ENCODE results near the gene SMARCD2.
"Not testable (repeated sequence)": the region's sequence is repeated elsewhere in the genome, so short reads cannot be mapped to it uniquely, and the experiment has no call there.

SMARCD2 gene

GRCh38 chr17:63842540-63843386, at the start of gene SMARCD2:
TSS of gene SMARCD2 (minus strand) at chr17:63842685. CDS start at chr17:63842674, 11 bp downstream.
- peak; percentile 99 for DNase-seq (ENCODE audit: low spot score)

GRCh38 chr17:63889026-63889848, 46.8 kb upstream of the SMARCD2 start:
- not testable (repeated sequence) for DNase-seq (ENCODE audit: low spot score)

- not testable (repeated sequence) for DNase-seq (ENCODE audit: low spot score)
These were observed 42.6 kb upstream of the SMARCD2 start for GRCh38 chr17:63885119-63885518.

GRCh38 chr17:63882626-63883126, 40.2 kb upstream of the SMARCD2 start:
- not testable (repeated sequence) for DNase-seq (ENCODE audit: low spot score)

- DNase-seq (ENCODE audit: low spot score): no peak
These were observed 39.6 kb upstream of the SMARCD2 start, which contains the start of gene GH2 for GRCh38 chr17:63881935-63882601. TSS of gene GH2 (minus strand) at chr17:63881944. CDS start at chr17:63881801, 143 bp downstream.

GRCh38 chr17:63881337-63881736, 38.9 kb upstream of the SMARCD2 start:
- not testable (repeated sequence) for DNase-seq (ENCODE audit: low spot score)

- no peak for DNase-seq (ENCODE audit: low spot score)
These were observed 38.2 kb upstream of the SMARCD2 start for GRCh38 chr17:63880706-63881105.

- DNase-seq (ENCODE audit: low spot score): not testable (repeated sequence)
These were observed 35.9 kb upstream of the SMARCD2 start for GRCh38 chr17:63878413-63878812.

GRCh38 chr17:63874693-63875092, 32.2 kb upstream of the SMARCD2 start:
- not testable (repeated sequence) for DNase-seq (ENCODE audit: low spot score)

- not testable (repeated sequence) for DNase-seq (ENCODE audit: low spot score)
These were observed 31.7 kb upstream of the SMARCD2 start for GRCh38 chr17:63874061-63874626.

- DNase-seq (ENCODE audit: low spot score): not testable (repeated sequence)
These were observed 31.1 kb upstream of the SMARCD2 start, which contains the start of gene CSH2 for GRCh38 chr17:63873577-63873976. TSS of gene CSH2 (minus strand) at chr17:63873677. CDS start at chr17:63873614, 63 bp downstream.

GRCh38 chr17:63871646-63872365, 29.3 kb upstream of the SMARCD2 start:
- DNase-seq (ENCODE audit: low spot score): not testable (repeated sequence)

GRCh38 chr17:63870292-63870665, 27.8 kb upstream of the SMARCD2 start:
- not testable (repeated sequence) for DNase-seq (ENCODE audit: low spot score)

- not testable (repeated sequence) for DNase-seq (ENCODE audit: low spot score)
These were observed 27.2 kb upstream of the SMARCD2 start for GRCh38 chr17:63869491-63870291.

- DNase-seq (ENCODE audit: low spot score): not testable (repeated sequence)
These were observed 24.1 kb upstream of the SMARCD2 start for GRCh38 chr17:63866625-63867024.

- DNase-seq (ENCODE audit: low spot score): no peak
These were observed 16.8 kb upstream of the SMARCD2 start for GRCh38 chr17:63859257-63859656.

GRCh38 chr17:63856425-63856824, 13.9 kb upstream of the SMARCD2 start:
- not testable (repeated sequence) for DNase-seq (ENCODE audit: low spot score)

GRCh38 chr17:63855185-63855584, 12.7 kb upstream of the SMARCD2 start:
- no peak for DNase-seq (ENCODE audit: low spot score)

GRCh38 chr17:63854709-63855108, 12.2 kb upstream of the SMARCD2 start:
- no peak for DNase-seq (ENCODE audit: low spot score)

GRCh38 chr17:63853260-63853659, 10.8 kb upstream of the SMARCD2 start:
- no peak for DNase-seq (ENCODE audit: low spot score)

Data from putamen (tissue), 1 donor.